Measurements from ENCODE around the gene ST3GAL3. TPM values are rescaled to one million over a fixed set of nuclear protein-coding genes. Genes with fewer than 3 reads are reported as not detected.

The ST3GAL3 gene
- total and polyA plus RNA-seq, 2 experiments from 2014 or later: 4.5 to 7.0 TPM

DNA sequence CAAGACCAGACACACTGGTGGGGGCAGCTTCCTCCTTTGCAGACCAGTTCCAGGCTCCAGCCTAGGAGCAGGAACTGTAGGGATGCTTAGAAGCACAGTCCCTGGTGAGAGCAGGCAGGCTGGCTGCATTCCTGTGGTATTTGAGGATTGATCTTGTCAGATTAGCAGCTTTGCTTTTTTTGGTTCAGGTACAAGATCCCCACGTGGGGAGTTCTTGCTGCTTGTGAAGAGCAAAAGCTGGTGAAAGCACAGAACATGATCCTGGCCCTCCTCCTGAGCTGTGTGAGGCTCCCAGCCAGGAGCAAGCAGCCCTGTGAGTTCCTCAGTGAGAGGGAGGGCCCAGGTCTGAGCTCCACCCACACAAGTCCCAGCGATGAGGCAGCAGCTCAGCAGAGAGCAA, 151.0 kb downstream of the ST3GAL3 start:
- Histone ChIP-seq H3K4me3 (no peak overlapping the region), H3F3A (replicated peaks; ENCODE audit: low read depth) (no peaks in the 10 kb centered on the region), H3K9me2 (ENCODE audit: insufficient read depth) (no peaks in the 10 kb centered on the region), H2AFZ (peak overlapping the region; percentile 48; the same call in 1 of the 2 replicates), H3K36me3 (ENCODE audit: insufficient read depth) (no peaks in the 10 kb centered on the region), H3K27me3 (ENCODE audit: insufficient read depth) (no peaks in the 10 kb centered on the region), H3K27ac (ENCODE audit: low read depth) (peak overlapping the region; percentile 69; the same call in 1 of the 2 replicates), H3K4me1 (ENCODE audit: insufficient read depth) (peaks cover 9% of the 10 kb centered on the region; the same call in 1 of the 2 replicates), H4K20me1 (replicated peaks; ENCODE audit: insufficient read depth) (no peaks in the 10 kb centered on the region), H3K4me2 (peak overlapping the region; percentile 27; the same call in 1 of the 2 replicates), H3K79me2 (replicated peaks; ENCODE audit: insufficient read depth) (no peaks in the 10 kb centered on the region)
- H3K36me3 Mint-ChIP-seq (ENCODE audit: low read depth): no peaks in the 10 kb centered on the region; the same call in 2 of the 3 replicates
- TF ChIP-seq, protein P1, sequence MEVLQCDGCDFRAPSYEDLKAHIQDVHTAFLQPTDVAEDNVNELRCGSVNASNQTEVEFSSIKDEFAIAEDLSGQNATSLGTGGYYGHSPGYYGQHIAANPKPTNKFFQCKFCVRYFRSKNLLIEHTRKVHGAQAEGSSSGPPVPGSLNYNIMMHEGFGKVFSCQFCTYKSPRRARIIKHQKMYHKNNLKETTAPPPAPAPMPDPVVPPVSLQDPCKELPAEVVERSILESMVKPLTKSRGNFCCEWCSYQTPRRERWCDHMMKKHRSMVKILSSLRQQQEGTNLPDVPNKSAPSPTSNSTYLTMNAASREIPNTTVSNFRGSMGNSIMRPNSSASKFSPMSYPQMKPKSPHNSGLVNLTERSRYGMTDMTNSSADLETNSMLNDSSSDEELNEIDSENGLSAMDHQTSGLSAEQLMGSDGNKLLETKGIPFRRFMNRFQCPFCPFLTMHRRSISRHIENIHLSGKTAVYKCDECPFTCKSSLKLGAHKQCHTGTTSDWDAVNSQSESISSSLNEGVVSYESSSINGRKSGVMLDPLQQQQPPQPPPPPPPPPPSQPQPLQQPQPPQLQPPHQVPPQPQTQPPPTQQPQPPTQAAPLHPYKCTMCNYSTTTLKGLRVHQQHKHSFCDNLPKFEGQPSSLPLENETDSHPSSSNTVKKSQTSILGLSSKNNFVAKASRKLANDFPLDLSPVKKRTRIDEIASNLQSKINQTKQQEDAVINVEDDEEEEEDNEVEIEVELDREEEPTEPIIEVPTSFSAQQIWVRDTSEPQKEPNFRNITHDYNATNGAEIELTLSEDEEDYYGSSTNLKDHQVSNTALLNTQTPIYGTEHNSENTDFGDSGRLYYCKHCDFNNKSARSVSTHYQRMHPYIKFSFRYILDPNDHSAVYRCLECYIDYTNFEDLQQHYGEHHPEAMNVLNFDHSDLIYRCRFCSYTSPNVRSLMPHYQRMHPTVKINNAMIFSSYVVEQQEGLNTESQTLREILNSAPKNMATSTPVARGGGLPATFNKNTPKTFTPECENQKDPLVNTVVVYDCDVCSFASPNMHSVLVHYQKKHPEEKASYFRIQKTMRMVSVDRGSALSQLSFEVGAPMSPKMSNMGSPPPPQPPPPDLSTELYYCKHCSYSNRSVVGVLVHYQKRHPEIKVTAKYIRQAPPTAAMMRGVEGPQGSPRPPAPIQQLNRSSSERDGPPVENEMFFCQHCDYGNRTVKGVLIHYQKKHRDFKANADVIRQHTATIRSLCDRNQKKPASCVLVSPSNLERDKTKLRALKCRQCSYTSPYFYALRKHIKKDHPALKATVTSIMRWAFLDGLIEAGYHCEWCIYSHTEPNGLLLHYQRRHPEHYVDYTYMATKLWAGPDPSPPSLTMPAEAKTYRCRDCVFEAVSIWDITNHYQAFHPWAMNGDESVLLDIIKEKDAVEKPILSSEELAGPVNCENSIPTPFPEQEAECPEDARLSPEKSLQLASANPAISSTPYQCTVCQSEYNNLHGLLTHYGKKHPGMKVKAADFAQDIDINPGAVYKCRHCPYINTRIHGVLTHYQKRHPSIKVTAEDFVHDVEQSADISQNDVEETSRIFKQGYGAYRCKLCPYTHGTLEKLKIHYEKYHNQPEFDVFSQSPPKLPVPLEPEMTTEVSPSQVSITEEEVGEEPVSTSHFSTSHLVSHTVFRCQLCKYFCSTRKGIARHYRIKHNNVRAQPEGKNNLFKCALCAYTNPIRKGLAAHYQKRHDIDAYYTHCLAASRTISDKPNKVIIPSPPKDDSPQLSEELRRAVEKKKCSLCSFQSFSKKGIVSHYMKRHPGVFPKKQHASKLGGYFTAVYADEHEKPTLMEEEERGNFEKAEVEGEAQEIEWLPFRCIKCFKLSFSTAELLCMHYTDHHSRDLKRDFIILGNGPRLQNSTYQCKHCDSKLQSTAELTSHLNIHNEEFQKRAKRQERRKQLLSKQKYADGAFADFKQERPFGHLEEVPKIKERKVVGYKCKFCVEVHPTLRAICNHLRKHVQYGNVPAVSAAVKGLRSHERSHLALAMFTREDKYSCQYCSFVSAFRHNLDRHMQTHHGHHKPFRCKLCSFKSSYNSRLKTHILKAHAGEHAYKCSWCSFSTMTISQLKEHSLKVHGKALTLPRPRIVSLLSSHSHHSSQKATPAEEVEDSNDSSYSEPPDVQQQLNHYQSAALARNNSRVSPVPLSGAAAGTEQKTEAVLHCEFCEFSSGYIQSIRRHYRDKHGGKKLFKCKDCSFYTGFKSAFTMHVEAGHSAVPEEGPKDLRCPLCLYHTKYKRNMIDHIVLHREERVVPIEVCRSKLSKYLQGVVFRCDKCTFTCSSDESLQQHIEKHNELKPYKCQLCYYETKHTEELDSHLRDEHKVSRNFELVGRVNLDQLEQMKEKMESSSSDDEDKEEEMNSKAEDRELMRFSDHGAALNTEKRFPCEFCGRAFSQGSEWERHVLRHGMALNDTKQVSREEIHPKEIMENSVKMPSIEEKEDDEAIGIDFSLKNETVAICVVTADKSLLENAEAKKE (CRISPR knock-in tag; IDR thresholded peaks at IDR 0.05): no peak
- TF ChIP-seq STAT1 (IDR thresholded peaks at IDR 0.05; ENCODE audit: unreplicated experiment) (no peak), CREB1 (CRISPR knock-in tag; IDR thresholded peaks at IDR 0.05; ENCODE audit: low read depth) (no peak), POLR2AphosphoS5 (IDR thresholded peaks at IDR 0.05; ENCODE audit: low read depth) (no peak), EZH2 (IDR thresholded peaks at IDR 0.05; ENCODE audit: low read depth, unreplicated experiment) (no peak), ZNF331 (CRISPR knock-in tag; IDR thresholded peaks at IDR 0.05; ENCODE audit: low read depth) (no peak), NANOG (IDR thresholded peaks at IDR 0.05; ENCODE audit: borderline replicate concordance) (no peak), ZNF114 (CRISPR knock-in tag; IDR thresholded peaks at IDR 0.05) (no peak), EZH2phosphoT487 (IDR thresholded peaks at IDR 0.05; ENCODE audit: unreplicated experiment) (no peak), JUNB (IDR thresholded peaks at IDR 0.05; ENCODE audit: unreplicated experiment) (no peak)
- TF ChIP-seq, protein P2, sequence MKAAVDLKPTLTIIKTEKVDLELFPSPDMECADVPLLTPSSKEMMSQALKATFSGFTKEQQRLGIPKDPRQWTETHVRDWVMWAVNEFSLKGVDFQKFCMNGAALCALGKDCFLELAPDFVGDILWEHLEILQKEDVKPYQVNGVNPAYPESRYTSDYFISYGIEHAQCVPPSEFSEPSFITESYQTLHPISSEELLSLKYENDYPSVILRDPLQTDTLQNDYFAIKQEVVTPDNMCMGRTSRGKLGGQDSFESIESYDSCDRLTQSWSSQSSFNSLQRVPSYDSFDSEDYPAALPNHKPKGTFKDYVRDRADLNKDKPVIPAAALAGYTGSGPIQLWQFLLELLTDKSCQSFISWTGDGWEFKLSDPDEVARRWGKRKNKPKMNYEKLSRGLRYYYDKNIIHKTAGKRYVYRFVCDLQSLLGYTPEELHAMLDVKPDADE (IDR thresholded peaks at IDR 0.05): no peak
- TF ChIP-seq, protein P3, sequence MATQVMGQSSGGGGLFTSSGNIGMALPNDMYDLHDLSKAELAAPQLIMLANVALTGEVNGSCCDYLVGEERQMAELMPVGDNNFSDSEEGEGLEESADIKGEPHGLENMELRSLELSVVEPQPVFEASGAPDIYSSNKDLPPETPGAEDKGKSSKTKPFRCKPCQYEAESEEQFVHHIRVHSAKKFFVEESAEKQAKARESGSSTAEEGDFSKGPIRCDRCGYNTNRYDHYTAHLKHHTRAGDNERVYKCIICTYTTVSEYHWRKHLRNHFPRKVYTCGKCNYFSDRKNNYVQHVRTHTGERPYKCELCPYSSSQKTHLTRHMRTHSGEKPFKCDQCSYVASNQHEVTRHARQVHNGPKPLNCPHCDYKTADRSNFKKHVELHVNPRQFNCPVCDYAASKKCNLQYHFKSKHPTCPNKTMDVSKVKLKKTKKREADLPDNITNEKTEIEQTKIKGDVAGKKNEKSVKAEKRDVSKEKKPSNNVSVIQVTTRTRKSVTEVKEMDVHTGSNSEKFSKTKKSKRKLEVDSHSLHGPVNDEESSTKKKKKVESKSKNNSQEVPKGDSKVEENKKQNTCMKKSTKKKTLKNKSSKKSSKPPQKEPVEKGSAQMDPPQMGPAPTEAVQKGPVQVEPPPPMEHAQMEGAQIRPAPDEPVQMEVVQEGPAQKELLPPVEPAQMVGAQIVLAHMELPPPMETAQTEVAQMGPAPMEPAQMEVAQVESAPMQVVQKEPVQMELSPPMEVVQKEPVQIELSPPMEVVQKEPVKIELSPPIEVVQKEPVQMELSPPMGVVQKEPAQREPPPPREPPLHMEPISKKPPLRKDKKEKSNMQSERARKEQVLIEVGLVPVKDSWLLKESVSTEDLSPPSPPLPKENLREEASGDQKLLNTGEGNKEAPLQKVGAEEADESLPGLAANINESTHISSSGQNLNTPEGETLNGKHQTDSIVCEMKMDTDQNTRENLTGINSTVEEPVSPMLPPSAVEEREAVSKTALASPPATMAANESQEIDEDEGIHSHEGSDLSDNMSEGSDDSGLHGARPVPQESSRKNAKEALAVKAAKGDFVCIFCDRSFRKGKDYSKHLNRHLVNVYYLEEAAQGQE (IDR thresholded peaks at IDR 0.05; ENCODE audit: unreplicated experiment): no peak
- TF ChIP-seq, protein P4, sequence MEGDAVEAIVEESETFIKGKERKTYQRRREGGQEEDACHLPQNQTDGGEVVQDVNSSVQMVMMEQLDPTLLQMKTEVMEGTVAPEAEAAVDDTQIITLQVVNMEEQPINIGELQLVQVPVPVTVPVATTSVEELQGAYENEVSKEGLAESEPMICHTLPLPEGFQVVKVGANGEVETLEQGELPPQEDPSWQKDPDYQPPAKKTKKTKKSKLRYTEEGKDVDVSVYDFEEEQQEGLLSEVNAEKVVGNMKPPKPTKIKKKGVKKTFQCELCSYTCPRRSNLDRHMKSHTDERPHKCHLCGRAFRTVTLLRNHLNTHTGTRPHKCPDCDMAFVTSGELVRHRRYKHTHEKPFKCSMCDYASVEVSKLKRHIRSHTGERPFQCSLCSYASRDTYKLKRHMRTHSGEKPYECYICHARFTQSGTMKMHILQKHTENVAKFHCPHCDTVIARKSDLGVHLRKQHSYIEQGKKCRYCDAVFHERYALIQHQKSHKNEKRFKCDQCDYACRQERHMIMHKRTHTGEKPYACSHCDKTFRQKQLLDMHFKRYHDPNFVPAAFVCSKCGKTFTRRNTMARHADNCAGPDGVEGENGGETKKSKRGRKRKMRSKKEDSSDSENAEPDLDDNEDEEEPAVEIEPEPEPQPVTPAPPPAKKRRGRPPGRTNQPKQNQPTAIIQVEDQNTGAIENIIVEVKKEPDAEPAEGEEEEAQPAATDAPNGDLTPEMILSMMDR (conservative IDR thresholded peaks at IDR 0.05; ENCODE audit: low read depth in 2 of 2): no peak
- DNase-seq (ENCODE audit: low spot score): peak; percentile 55
- H3K4me1 Mint-ChIP-seq: peaks cover 14% of the 10 kb centered on the region
- H3K9me3 Mint-ChIP-seq: no peaks in the 10 kb centered on the region
- H3K4me3 Mint-ChIP-seq: no peak overlapping the region
- H3K27me3 Mint-ChIP-seq (ENCODE audit: insufficient read depth, low read depth, poor library complexity): peaks cover 12% of the 10 kb centered on the region
- peak; percentile 97 for ATAC-seq
- H3K27ac Mint-ChIP-seq: no peak overlapping the region

All from GM23338 (cell line).